Adrenal gland (tissue), 12 donors: Measurements from ENCODE around the gene RELCH. TPM values are rescaled to one million over a fixed set of nuclear protein-coding genes. Genes with fewer than 3 reads are reported as not detected.

Experiments
- DNase-seq, 7 donors: peaks; one replicate each; pipeline ENCODE4 v3.0.0-alpha.2; 2019 to 2020
- H3K27ac ChIP-seq, 5 donors: fragments of 200-600 bp; sonication (generic) in 4 of 5; 1 replicate in 3 of 5; 2 replicates in 2 of 5; pipeline versions ENCODE4 v1.5.1 to v1.8.0; 2016 to 2020; ENCODE audit warnings: mild to moderate bottlenecking in 1 of 5
- H3K27me3 ChIP-seq: fragments of 200-600 bp; 2 replicates; pipeline ENCODE4 v1.8.0; 2021
- H3K36me3 ChIP-seq, 2 donors: fragments of 200-600 bp; replicated peaks in 1 of 2; 1 replicate in 1 of 2; 2 replicates in 1 of 2; pipeline versions ENCODE4 v1.5.1 to v1.8.0; 2018 to 2022
- H3K4me1 ChIP-seq, 2 donors: fragments of 200-600 bp; replicated peaks in 1 of 2; 1 replicate in 1 of 2; 2 replicates in 1 of 2; pipeline versions ENCODE4 v1.5.1 to v1.8.0; 2018 to 2021
- H3K4me3 ChIP-seq, 4 donors: fragments of 200-600 bp; sonication (generic) in 3 of 4; one replicate each; pipeline ENCODE4 v1.5.1; 2016 to 2018
- H3K9me3 ChIP-seq, 3 donors: fragments of 200-600 bp; sonication (generic) in 1 of 3; replicated peaks in 1 of 3; 1 replicate in 2 of 3; 2 replicates in 1 of 3; pipeline versions ENCODE4 v1.5.1 to v1.8.0; 2016 to 2021
- CTCF ChIP-seq, 6 experiments: fragments of 450-650 bp in 4 of 6; fragments of 200-600 bp in 2 of 6; sonication (generic) in 1 of 6; IDR thresholded peaks; 1 replicate in 5 of 6; 2 replicates in 1 of 6; pipeline versions ENCODE4 v1.5.1 to v1.8.0; 2016 to 2021; ENCODE audit warnings: antibody characterized with exemption in 6 of 6, mild to moderate bottlenecking in 2 of 6, moderate library complexity in 1 of 6
- POLR2A ChIP-seq, 2 donors: fragments of 450-650 bp; IDR thresholded peaks; one replicate each; pipeline ENCODE4 v1.6.1; 2017; ENCODE audit warnings: antibody characterized with exemption in 2 of 2, mild to moderate bottlenecking in 2 of 2, moderate library complexity in 1 of 2
- WGBS, 4 donors: extraction: QIAGEN DNeasy Blood & Tissue Kit in 2 of 4; methylation state at CpG; one replicate each; pipeline versions ENCODE4 v1.1.5 to v1.1.7; 2013 to 2017; 5-methylcytosine and 5-hydroxymethylcytosine counted together
- intact Hi-C, 2 donors: fragments of 100-400 bp; cut with DNase I; formaldehyde crosslinking; loops; one replicate each; pipeline versions ENCODE4 v1.14.1 to v1.15.0; 2022 to 2023
- polyA plus RNA-seq, 3 donors: library from polyadenylated mRNA; stranded (reverse); fragments of 200-250 nt in 2 of 3; fragments of 350-450 nt in 1 of 3; fragmentation: Illumina TruSeq in 1 of 3; extraction: RNeasy Lipid Tissue Mini Kit (QIAGEN cat#74804) in 1 of 3; gene quantifications; one replicate each; pipeline ENCODE4 v1.2.3, GENCODE V29; 2013 to 2014
- total RNA-seq, 9 donors: library from RNA; depleted of rRNA in 4 of 9; stranded (reverse); fragments of >200 nt in 4 of 9; fragments of 120-200 nt in 1 of 9; fragmentation: NEBNext Ultra II Directional in 1 of 9; extraction: Animal tissue kit (Norgen Biotek cat#: 25700) in 1 of 9; gene quantifications; one replicate each; pipeline versions ENCODE4 v1.1.0 to v1.2.4, GENCODE V29; 2013 to 2023
- donor health status: healthy with polysubstance abuse.
- donor health status: Bipolar disorder and iron deficiency.
- donor health status: DM: yes; HTN: yes; CAD: no.
- donor health status: DM: no; HTN: no; CAD: no.
- donor health status: DM: no; HTN: no; CAD: no.
- donor health status: DM: yes; HTN: yes; CAD: no.

Gene RELCH
- total and polyA plus RNA-seq, 12 donors = 15.6 to 45.5 (median 26.2) TPM

- peaks cover 28% of the 10 kb centered on the region for H3K27me3 ChIP-seq
- intact Hi-C loops = loop anchor here in 1 of 2 donors (10.0 kb wide), 1 partner anchor 261 kb away; no protein-coding TSS in a partner anchor
- no peak for TF ChIP-seq POLR2A (IDR thresholded peaks at IDR 0.05)
- no peak for TF ChIP-seq CTCF (IDR thresholded peaks at IDR 0.05)
- H3K36me3 ChIP-seq = no peaks in the 10 kb centered on the region
- no peaks in the 10 kb centered on the region for H3K9me3 ChIP-seq
- WGBS, 4 donors = 29 to 40% (median 34%) methylated on average over 6 of the region's 6 CpGs
- DNase-seq = no peak
- no peak overlapping the region for H3K27ac ChIP-seq
- peaks cover 9 to 16% of the 10 kb centered on the region in 2 donors for H3K4me1 ChIP-seq
- H3K4me3 ChIP-seq = no peak overlapping the region
Observed at GRCh38 chr18:62323483-62324180, 136.6 kb downstream of the RELCH start.

DNA sequence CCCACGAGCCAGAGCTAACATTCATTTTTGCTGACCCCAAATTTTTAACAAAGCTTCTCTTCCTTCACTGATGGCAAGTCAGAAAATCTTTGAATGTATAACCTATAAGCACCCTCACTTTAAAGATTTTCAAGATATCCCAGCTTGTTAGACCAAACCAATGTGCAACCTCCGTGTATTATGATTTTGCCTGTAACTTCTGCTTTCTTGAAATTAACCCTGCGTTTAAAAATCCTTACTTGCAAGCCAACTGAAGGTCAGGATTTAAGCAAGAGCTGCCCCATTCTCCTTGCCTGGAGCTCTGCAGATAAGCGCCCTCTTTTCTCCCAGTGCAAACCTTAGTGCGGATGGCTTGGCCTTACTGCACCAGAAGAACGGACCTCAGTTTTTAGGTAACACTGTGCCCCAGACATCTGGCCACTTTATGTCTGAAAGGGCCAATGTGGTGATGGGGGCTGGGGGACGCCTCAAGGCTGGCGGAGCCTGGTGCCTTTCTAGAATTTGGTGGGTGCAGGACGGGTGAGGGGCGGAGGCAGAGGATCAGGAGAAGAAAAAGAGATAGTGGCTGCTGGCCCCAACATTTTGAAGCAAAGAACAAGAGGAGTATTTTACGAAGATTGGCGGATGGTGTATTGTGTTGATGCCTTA, 137.2 kb downstream of the RELCH start:
- TF ChIP-seq CTCF (IDR thresholded peaks at IDR 0.05) (no peak), POLR2A (IDR thresholded peaks at IDR 0.05) (no peak)
- Histone ChIP-seq H3K9me3 (no peaks in the 10 kb centered on the region), H3K27ac (no peak overlapping the region), H3K4me3 (peak overlapping the region in 1 of 4 donors; percentile 62), H3K27me3 (peaks cover 35% of the 10 kb centered on the region), H3K36me3 (no peaks in the 10 kb centered on the region), H3K4me1 (peaks cover 9 to 19% of the 10 kb centered on the region in 2 donors)
- 37 to 43% (median 39%) methylated on average over 12 of the region's 12 CpGs for WGBS, 4 donors
- intact Hi-C loops = loop anchor here in 1 of 2 donors (10.0 kb wide), 1 partner anchor 260 kb away; no protein-coding TSS in a partner anchor
- no peak for DNase-seq

GRCh38 chr18:62324917-62325805, 138.1 kb downstream of the RELCH start, which contains the start of gene TNFRSF11A:
Gene TNFRSF11A, plus strand, starts transcription at chr18:62325310. Its CDS starts 43 bp downstream, at chr18:62325353.
- no peaks in the 10 kb centered on the region for H3K36me3 ChIP-seq
- intact Hi-C loops = loop anchor here in 1 of 2 donors (10.0 kb wide), 1 partner anchor 260 kb away; no protein-coding TSS in a partner anchor
- peaks cover 43% of the 10 kb centered on the region for H3K27me3 ChIP-seq
- no peaks in the 10 kb centered on the region for H3K9me3 ChIP-seq
- peak within 1 kb of the TSS in 2 of 4 donors; percentile 10 to 62 for H3K4me3 ChIP-seq
- 0 to 2% (median 2%) methylated on average over 17 to 99 of the region's 99 CpGs for WGBS, 4 donors
- H3K27ac ChIP-seq = no peak within 1 kb of the TSS
- H3K4me1 ChIP-seq = peaks cover 9 to 19% of the 10 kb centered on the region in 2 donors
- DNase-seq = peak in 4 of 7 donors; percentile 37 to 48 (median 41)
- no peak for TF ChIP-seq POLR2A (IDR thresholded peaks at IDR 0.05)
- peak in 2 of 6 experiments; percentile 25 to 30 for TF ChIP-seq CTCF (IDR thresholded peaks at IDR 0.05)
